ENCODE data around the gene CREB5.
A peak's percentile ranks its signal among the peaks of the same experiment; 100 is the strongest.

CREB5 gene

DNA sequence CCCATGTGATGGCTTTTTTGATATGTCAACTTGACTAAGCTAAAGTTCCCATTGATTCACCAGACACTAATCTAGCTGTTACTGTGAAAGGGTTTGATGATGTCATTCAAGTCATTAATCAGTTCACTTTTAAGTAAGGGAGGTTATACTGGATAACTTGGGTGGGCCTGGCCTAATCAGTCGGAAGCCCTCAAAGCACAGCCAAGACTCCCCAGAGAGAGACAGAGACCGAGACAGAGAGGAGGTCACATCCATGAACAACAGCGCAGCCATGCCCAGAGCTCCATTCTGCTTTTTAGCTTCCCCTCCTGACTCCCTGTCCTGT is 442.4 kb downstream of the CREB5 start:
- no peak for ATAC-seq

DNA sequence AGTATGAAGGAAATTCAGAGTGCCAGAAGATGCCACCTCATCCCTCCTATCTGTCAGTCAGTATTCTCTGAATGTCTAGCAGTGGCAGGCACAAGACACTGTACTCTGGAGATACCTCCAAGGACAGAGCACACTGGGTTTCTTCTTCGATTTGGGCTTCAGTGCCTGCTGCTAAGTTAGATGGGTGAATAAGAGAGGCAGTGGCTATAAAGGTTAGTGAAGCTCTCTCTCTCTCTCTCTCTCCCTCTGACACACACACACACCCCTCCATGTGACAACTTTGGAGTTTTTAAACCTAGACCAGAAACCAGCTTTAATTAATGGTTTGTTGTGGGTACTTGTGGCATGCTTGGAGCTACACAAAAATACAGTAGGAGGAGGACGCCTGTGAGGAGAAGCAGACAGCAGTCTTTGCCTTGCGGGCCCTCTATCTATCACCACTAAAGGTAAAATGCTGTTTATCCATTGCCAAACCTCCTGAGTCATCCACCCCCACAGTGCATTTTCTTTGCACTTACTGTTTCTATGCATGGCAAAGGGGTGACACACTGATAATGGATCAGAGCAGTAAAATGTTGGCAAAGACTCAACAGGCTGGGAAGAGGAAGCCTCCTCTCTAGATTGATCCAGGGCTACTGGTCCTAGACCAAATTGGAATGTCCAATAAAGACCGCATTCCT is 443.4 kb downstream of the CREB5 start:
- peak; percentile 99 for TF ChIP-seq ISL1 (CRISPR knock-in tag; IDR thresholded peaks at IDR 0.05)
- TF ChIP-seq ZFP30 (CRISPR knock-in tag; IDR thresholded peaks at IDR 0.05), result no peak
- TF ChIP-seq, protein P1, sequence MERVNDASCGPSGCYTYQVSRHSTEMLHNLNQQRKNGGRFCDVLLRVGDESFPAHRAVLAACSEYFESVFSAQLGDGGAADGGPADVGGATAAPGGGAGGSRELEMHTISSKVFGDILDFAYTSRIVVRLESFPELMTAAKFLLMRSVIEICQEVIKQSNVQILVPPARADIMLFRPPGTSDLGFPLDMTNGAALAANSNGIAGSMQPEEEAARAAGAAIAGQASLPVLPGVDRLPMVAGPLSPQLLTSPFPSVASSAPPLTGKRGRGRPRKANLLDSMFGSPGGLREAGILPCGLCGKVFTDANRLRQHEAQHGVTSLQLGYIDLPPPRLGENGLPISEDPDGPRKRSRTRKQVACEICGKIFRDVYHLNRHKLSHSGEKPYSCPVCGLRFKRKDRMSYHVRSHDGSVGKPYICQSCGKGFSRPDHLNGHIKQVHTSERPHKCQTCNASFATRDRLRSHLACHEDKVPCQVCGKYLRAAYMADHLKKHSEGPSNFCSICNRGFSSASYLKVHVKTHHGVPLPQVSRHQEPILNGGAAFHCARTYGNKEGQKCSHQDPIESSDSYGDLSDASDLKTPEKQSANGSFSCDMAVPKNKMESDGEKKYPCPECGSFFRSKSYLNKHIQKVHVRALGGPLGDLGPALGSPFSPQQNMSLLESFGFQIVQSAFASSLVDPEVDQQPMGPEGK (CRISPR knock-in tag; IDR thresholded peaks at IDR 0.05; ENCODE audit: borderline replicate concordance), result peak; percentile 94
- no peak for TF ChIP-seq TCF4 (CRISPR knock-in tag; IDR thresholded peaks at IDR 0.05; ENCODE audit: borderline replicate concordance)
- TF ChIP-seq ZFP3 (CRISPR knock-in tag; IDR thresholded peaks at IDR 0.05), result no peak
- TF ChIP-seq SNAI2 (CRISPR knock-in tag; IDR thresholded peaks at IDR 0.05), result 0 out of 2 replicates have a peak, but pooled peaks have one; percentile 46
- TF ChIP-seq CSDC2 (CRISPR knock-in tag; IDR thresholded peaks at IDR 0.05), result no peak; the same call in 1 of the 2 replicates
- TF ChIP-seq, protein P2, sequence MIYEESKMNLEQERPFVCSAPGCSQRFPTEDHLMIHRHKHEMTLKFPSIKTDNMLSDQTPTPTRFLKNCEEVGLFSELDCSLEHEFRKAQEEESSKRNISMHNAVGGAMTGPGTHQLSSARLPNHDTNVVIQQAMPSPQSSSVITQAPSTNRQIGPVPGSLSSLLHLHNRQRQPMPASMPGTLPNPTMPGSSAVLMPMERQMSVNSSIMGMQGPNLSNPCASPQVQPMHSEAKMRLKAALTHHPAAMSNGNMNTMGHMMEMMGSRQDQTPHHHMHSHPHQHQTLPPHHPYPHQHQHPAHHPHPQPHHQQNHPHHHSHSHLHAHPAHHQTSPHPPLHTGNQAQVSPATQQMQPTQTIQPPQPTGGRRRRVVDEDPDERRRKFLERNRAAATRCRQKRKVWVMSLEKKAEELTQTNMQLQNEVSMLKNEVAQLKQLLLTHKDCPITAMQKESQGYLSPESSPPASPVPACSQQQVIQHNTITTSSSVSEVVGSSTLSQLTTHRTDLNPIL (CRISPR knock-in tag; IDR thresholded peaks at IDR 0.05; ENCODE audit: low read depth), result no peak
- peak; percentile 21; the same call in 1 of the 2 replicates for TF ChIP-seq GLIS3 (CRISPR knock-in tag; IDR thresholded peaks at IDR 0.05)
- peak; percentile 47; the same call in 1 of the 2 replicates for TF ChIP-seq ZNF8 (CRISPR knock-in tag; IDR thresholded peaks at IDR 0.05)
- peak; percentile 17; the same call in 1 of the 2 replicates for TF ChIP-seq TOX (CRISPR knock-in tag; IDR thresholded peaks at IDR 0.05; ENCODE audit: borderline replicate concordance)
- peak; percentile 73 for ATAC-seq

More for the DNA sequence above, 442.4 kb downstream of the CREB5 start:
- no peak for TF ChIP-seq GLIS3 (CRISPR knock-in tag; IDR thresholded peaks at IDR 0.05)
- TF ChIP-seq ZNF70 (CRISPR knock-in tag; IDR thresholded peaks at IDR 0.05), result peak; percentile 76

DNA sequence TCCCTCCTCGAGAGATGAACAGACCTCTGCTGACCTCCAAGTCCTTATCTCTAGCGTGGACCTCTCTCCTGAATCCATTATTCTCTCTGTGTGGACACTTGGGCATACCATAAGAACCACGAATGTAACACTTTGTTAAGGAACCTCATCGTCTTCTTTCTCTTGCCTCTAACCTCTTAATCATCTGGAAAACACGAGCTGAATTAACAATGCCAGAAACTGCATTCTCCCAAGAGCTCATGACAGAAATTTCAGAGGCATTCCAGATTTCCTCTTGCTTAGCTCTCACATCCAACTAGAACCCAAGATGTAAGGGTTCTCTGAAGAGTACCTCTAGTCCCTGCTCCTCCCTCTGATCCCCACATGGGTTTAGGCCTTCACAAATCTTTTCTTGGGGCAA is 444.3 kb downstream of the CREB5 start:
- no peak for ATAC-seq
- TF ChIP-seq ZNF70 (CRISPR knock-in tag; IDR thresholded peaks at IDR 0.05) (no peak), ZNF8 (CRISPR knock-in tag; IDR thresholded peaks at IDR 0.05) (0 out of 2 replicates have a peak, but pooled peaks have one; percentile 26), ZFP30 (CRISPR knock-in tag; IDR thresholded peaks at IDR 0.05) (no peak)

DNA sequence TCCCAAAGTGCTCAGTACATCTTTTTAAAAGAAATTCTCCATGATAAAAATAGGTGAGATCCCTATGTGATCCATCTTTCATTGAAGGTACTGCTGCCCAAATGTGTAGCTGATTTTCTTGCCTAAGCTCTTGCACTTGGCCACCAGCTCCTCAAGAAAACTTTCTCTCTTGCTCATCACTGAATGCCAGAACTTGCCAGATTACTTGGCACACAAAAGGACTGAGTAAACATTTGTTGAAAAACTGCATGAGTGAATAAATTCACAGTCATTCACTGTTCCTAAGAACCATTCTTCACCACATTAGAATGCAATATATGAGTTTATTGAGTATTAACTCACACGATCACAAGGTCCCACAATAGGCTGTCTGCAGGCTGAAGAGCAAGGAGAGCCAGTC is 445.9 kb downstream of the CREB5 start:
- no peak for ATAC-seq
- TF ChIP-seq BACH2 (CRISPR knock-in tag; IDR thresholded peaks at IDR 0.05; ENCODE audit: borderline replicate concordance) (no peak), ZFP30 (CRISPR knock-in tag; IDR thresholded peaks at IDR 0.05) (no peak), ZC3H10 (CRISPR knock-in tag; IDR thresholded peaks at IDR 0.05) (no peak), ESRRG (CRISPR knock-in tag; IDR thresholded peaks at IDR 0.05) (no peak), ISL1 (CRISPR knock-in tag; IDR thresholded peaks at IDR 0.05) (no peak), ARNTL (CRISPR knock-in tag; IDR thresholded peaks at IDR 0.05; ENCODE audit: borderline replicate concordance, low read depth) (no peak), SNAI2 (CRISPR knock-in tag; IDR thresholded peaks at IDR 0.05) (no peak), OSR1 (CRISPR knock-in tag; IDR thresholded peaks at IDR 0.05) (no peak)
- TF ChIP-seq, protein P1 (CRISPR knock-in tag; IDR thresholded peaks at IDR 0.05; ENCODE audit: borderline replicate concordance), result no peak

DNA sequence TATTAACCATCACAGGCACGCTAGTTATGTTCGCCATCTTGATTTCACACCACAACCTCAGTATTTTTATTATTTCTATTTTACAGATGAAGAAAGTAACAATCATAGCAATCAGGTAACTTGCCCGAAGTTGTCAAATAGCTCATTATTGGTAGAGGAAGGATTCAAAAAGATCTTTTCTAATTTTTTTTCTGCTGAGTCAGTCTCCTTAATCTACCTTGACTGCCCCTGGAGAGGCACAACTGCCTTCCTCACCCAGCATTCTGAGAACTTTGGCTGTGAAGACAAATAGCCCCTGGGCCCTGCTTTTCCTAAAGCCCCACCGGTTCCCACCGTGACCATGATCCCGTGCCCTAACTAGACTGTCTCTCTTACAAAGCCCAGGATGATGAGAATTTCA is 446.6 kb downstream of the CREB5 start:
- no peak for TF ChIP-seq BACH2 (CRISPR knock-in tag; IDR thresholded peaks at IDR 0.05; ENCODE audit: borderline replicate concordance)
- TF ChIP-seq OSR1 (CRISPR knock-in tag; IDR thresholded peaks at IDR 0.05), result no peak
- TF ChIP-seq ISL1 (CRISPR knock-in tag; IDR thresholded peaks at IDR 0.05), result no peak
- TF ChIP-seq ARNTL (CRISPR knock-in tag; IDR thresholded peaks at IDR 0.05; ENCODE audit: borderline replicate concordance, low read depth), result no peak
- TF ChIP-seq TCF4 (CRISPR knock-in tag; IDR thresholded peaks at IDR 0.05; ENCODE audit: borderline replicate concordance), result no peak
- TF ChIP-seq GLIS3 (CRISPR knock-in tag; IDR thresholded peaks at IDR 0.05), result no peak
- TF ChIP-seq, protein P2 (CRISPR knock-in tag; IDR thresholded peaks at IDR 0.05; ENCODE audit: low read depth), result no peak
- TF ChIP-seq, protein P1 (CRISPR knock-in tag; IDR thresholded peaks at IDR 0.05; ENCODE audit: borderline replicate concordance), result no peak
- no peak for TF ChIP-seq ZFP3 (CRISPR knock-in tag; IDR thresholded peaks at IDR 0.05)
- no peak for TF ChIP-seq ZNF70 (CRISPR knock-in tag; IDR thresholded peaks at IDR 0.05)
- TF ChIP-seq ZNF8 (CRISPR knock-in tag; IDR thresholded peaks at IDR 0.05), result no peak
- TF ChIP-seq ZNF565 (CRISPR knock-in tag; conservative IDR thresholded peaks at IDR 0.05; ENCODE audit: low read depth), result no peak
- no peak for ATAC-seq

Measured in SK-N-SH treated with all-trans-retinoic acid at 6 μM for 48 hours (cell line).